Measurements from ENCODE around the gene PRR11.
"Not testable (repeated sequence)": the region's sequence is repeated elsewhere in the genome, so short reads cannot be mapped to it uniquely, and the experiment has no call there.

The PRR11 gene

DNA sequence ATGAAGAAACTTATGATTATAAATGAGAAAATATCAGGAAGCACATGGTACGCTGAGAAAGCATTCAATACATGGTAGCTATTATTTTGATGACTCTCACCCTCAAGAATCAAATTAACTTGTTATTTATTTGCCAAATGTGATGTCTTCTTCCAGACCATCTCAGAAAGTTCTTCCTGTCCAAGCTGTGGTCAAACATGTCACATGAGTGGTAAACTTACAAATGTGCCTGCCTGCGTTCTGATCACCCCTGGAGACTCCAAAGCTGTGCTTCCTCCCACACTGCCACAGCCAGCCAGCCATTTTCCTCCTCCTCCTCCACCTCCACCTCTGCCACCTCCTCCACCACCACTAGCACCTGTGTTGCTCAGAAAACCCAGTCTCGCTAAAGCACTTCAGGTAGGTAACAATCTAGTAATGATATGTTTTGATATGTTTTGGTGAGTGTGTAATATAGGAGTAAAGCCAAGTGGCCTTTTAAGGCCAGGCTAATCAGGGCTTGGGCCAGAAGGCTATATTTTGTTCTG lies 37.9 kb downstream of the PRR11 start:
- Histone ChIP-seq H3K9me3 (no peaks in the 10 kb centered on the region), H3K9ac (no peak overlapping the region), H3K27me3 (no peaks in the 10 kb centered on the region), H4K20me1 (no peaks in the 10 kb centered on the region), H3K4me2 (no peak overlapping the region), H3K27ac (no peak overlapping the region), H3K4me3 (no peak overlapping the region), H3K36me3 (peaks cover 100% of the 10 kb centered on the region), H3K4me1 (no peaks in the 10 kb centered on the region)
- no peak for TF ChIP-seq Cebpa-rat (IDR thresholded peaks at IDR 0.05)

GRCh38 chr17:59199398-59199797 lies 43.9 kb downstream of the PRR11 start:
- H3K9me3 ChIP-seq, result no peaks in the 10 kb centered on the region
- H3K27ac ChIP-seq, result no peak overlapping the region
- peaks cover 100% of the 10 kb centered on the region for H3K36me3 ChIP-seq
- no peak overlapping the region for H3K4me2 ChIP-seq
- no peak overlapping the region for H3K9ac ChIP-seq
- H4K20me1 ChIP-seq, result no peaks in the 10 kb centered on the region
- H3K4me1 ChIP-seq, result no peaks in the 10 kb centered on the region
- H3K27me3 ChIP-seq, result no peaks in the 10 kb centered on the region
- no peak for TF ChIP-seq Cebpa-rat (IDR thresholded peaks at IDR 0.05)
- no peak overlapping the region for H3K4me3 ChIP-seq

DNA sequence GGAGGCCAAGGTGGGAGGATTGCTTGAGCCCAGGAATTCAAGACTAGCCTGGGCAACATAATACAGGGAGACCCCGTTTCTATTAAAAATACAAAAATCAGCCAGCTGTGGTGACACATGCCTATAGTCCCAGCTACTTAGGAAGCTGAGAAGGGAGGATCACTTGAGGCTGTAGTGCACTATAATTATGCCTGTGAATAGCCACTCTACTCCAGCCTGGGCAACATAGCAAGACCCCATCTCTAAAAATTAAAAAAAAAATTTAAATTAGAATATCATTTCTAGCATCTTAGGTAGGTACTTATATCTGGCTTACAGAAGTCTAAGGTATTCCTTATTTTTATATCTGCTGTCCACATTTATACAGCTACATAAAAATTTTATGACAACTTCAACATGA lies 46.8 kb downstream of the PRR11 start:
- H3K27me3 ChIP-seq, result no peaks in the 10 kb centered on the region
- H3K36me3 ChIP-seq, result peaks cover 76% of the 10 kb centered on the region
- H3K9ac ChIP-seq, result no peak overlapping the region
- H4K20me1 ChIP-seq, result no peaks in the 10 kb centered on the region
- no peak for TF ChIP-seq Cebpa-rat (IDR thresholded peaks at IDR 0.05)
- H3K27ac ChIP-seq, result no peak overlapping the region
- H3K4me3 ChIP-seq, result no peak overlapping the region
- H3K4me2 ChIP-seq, result no peak overlapping the region
- no peaks in the 10 kb centered on the region for H3K9me3 ChIP-seq
- no peaks in the 10 kb centered on the region for H3K4me1 ChIP-seq

DNA sequence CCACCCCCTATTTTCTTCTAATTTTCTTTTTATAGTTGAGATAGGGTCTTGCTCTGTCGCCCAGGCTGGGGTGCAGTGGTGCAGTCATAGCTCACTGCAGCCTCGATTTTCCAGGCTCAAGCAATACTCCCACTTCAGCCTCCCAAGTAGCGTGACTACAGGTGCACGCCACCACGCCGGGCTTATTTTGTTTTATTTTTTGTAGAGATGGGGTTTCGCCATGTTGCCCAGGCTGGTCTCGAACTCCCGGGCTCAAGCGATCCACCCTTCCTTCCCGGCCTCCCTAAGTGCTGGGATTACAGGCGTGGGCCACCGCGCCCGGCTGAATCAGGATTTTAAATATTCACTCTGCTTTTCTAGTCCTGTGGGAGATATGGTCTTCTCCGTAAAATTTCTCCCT lies 63.8 kb downstream of the PRR11 start:
- no peak overlapping the region; the same call in 1 of the 2 replicates for H3K4me2 ChIP-seq
- no peak overlapping the region for H3K27ac ChIP-seq
- peaks cover 13% of the 10 kb centered on the region for H3K36me3 ChIP-seq
- H3K4me3 ChIP-seq, result no peak overlapping the region
- no peaks in the 10 kb centered on the region for H4K20me1 ChIP-seq
- H3K4me1 ChIP-seq, result peaks cover 13% of the 10 kb centered on the region
- no peaks in the 10 kb centered on the region for H3K27me3 ChIP-seq
- TF ChIP-seq Cebpa-rat (IDR thresholded peaks at IDR 0.05), result no peak
- no peaks in the 10 kb centered on the region for H3K9me3 ChIP-seq
- H3K9ac ChIP-seq, result no peak overlapping the region

DNA sequence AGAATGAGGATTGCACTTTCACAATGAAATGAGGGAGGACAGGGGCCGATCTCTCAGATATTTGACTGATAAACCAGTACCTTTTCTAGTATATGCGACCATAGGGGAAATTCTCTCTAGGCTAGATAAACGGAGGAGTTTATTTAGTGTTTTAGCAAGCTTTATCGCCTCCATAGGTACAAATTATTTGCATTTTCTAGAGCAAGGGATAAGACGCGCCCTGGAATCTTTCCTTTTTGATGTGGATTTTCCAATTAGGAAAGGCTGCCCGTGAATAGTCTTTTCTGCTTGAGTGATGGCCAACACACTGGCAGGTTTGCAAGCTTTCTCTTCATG lies 64.4 kb downstream of the PRR11 start:
- Histone ChIP-seq H3K4me1 (peaks cover 13% of the 10 kb centered on the region), H4K20me1 (no peaks in the 10 kb centered on the region), H3K9ac (peak overlapping the region; percentile 87), H3K27me3 (no peaks in the 10 kb centered on the region), H3K4me3 (peak overlapping the region; percentile 74), H3K27ac (peak overlapping the region; percentile 64), H3K36me3 (0 out of 2 replicates have a peak, but pooled peaks cover 8% of the 10 kb centered on the region), H3K4me2 (peak overlapping the region; percentile 87), H3K9me3 (no peaks in the 10 kb centered on the region)
- TF ChIP-seq Cebpa-rat (IDR thresholded peaks at IDR 0.05), result no peak

- TF ChIP-seq Cebpa-rat (IDR thresholded peaks at IDR 0.05), result no peak
- peak within 1 kb of the TSS; percentile 87 for H3K9ac ChIP-seq
- no peaks in the 10 kb centered on the region for H3K9me3 ChIP-seq
- peak within 1 kb of the TSS; percentile 72 for H3K27ac ChIP-seq
- peaks cover 13% of the 10 kb centered on the region for H3K4me1 ChIP-seq
- peak within 1 kb of the TSS; percentile 87 for H3K4me2 ChIP-seq
- no peaks in the 10 kb centered on the region for H4K20me1 ChIP-seq
- peak within 1 kb of the TSS; percentile 74 for H3K4me3 ChIP-seq
- no peaks in the 10 kb centered on the region for H3K27me3 ChIP-seq
- H3K36me3 ChIP-seq, result 0 out of 2 replicates have a peak, but pooled peaks cover 7% of the 10 kb centered on the region
These were observed 65.0 kb downstream of the PRR11 start, which contains the start of gene GDPD1 for GRCh38 chr17:59220328-59221158. TSS of gene GDPD1 (plus strand) at chr17:59220511. CDS start at chr17:59220610, 99 bp downstream.

GRCh38 chr17:59221159-59221847 lies 65.8 kb downstream of the PRR11 start:
- Histone ChIP-seq H4K20me1 (no peaks in the 10 kb centered on the region), H3K27me3 (no peaks in the 10 kb centered on the region), H3K4me1 (peaks cover 13% of the 10 kb centered on the region), H3K27ac (peak overlapping the region; percentile 72), H3K9me3 (no peaks in the 10 kb centered on the region), H3K9ac (peak overlapping the region; percentile 87), H3K4me3 (peak overlapping the region; percentile 74), H3K4me2 (peak overlapping the region; percentile 87), H3K36me3 (0 out of 2 replicates have a peak, but pooled peaks cover 7% of the 10 kb centered on the region)
- TF ChIP-seq Cebpa-rat (IDR thresholded peaks at IDR 0.05), result no peak; the same call in 1 of the 2 replicates

DNA sequence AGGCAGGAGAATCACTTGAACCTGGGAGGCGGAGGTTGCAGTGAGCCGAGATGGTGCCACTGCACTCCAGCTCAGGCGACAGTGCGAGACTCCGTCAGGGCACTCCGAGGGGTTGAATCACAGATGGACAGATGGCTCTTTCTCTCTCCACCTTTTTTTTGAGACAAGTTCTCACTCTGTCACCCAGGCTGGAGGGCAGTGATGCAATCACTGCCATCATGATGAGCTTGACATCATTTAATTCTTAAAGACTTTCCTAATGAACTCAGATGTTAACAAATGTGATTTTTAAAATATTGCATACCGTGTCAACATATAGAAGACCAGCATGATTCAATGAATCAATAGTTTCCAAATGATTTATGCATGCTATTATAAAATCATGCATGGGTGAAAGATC lies 68.3 kb downstream of the PRR11 start:
- H4K20me1 ChIP-seq, result no peaks in the 10 kb centered on the region
- no peak overlapping the region for H3K27ac ChIP-seq
- no peak for TF ChIP-seq Cebpa-rat (IDR thresholded peaks at IDR 0.05)
- no peak overlapping the region for H3K4me2 ChIP-seq
- H3K9ac ChIP-seq, result no peak overlapping the region
- H3K4me1 ChIP-seq, result peaks cover 13% of the 10 kb centered on the region
- H3K27me3 ChIP-seq, result no peaks in the 10 kb centered on the region
- H3K4me3 ChIP-seq, result no peak overlapping the region
- H3K36me3 ChIP-seq, result 0 out of 2 replicates have a peak, but pooled peaks cover 7% of the 10 kb centered on the region
- H3K9me3 ChIP-seq, result no peaks in the 10 kb centered on the region

- H4K20me1 ChIP-seq, H3K9me3 ChIP-seq, H3K4me3 ChIP-seq, H3K9ac ChIP-seq, H3K4me2 ChIP-seq, H3K36me3 ChIP-seq, H3K27ac ChIP-seq, H3K4me1 ChIP-seq, H3K27me3 ChIP-seq: not testable (repeated sequence)
These were observed 73.0 kb downstream of the PRR11 start for GRCh38 chr17:59228588-59228987.

GRCh38 chr17:59230764-59231163 lies 75.2 kb downstream of the PRR11 start:
- no peak for TF ChIP-seq Cebpa-rat (IDR thresholded peaks at IDR 0.05)
- Histone ChIP-seq H3K27me3 (no peaks in the 10 kb centered on the region), H3K27ac (no peak overlapping the region), H4K20me1 (no peaks in the 10 kb centered on the region), H3K9me3 (no peaks in the 10 kb centered on the region), H3K4me2 (no peak overlapping the region), H3K4me1 (no peaks in the 10 kb centered on the region), H3K4me3 (no peak overlapping the region), H3K36me3 (no peaks in the 10 kb centered on the region), H3K9ac (no peak overlapping the region)

All from BLaER1 (cell line).